ENCODE measurements around the gene THRB. TPM values are rescaled to one million over a fixed set of nuclear protein-coding genes. Genes with fewer than 3 reads are reported as not detected.

THRB gene
- total RNA-seq, 1 experiment from 2014 or later = 9.7 TPM

DNA sequence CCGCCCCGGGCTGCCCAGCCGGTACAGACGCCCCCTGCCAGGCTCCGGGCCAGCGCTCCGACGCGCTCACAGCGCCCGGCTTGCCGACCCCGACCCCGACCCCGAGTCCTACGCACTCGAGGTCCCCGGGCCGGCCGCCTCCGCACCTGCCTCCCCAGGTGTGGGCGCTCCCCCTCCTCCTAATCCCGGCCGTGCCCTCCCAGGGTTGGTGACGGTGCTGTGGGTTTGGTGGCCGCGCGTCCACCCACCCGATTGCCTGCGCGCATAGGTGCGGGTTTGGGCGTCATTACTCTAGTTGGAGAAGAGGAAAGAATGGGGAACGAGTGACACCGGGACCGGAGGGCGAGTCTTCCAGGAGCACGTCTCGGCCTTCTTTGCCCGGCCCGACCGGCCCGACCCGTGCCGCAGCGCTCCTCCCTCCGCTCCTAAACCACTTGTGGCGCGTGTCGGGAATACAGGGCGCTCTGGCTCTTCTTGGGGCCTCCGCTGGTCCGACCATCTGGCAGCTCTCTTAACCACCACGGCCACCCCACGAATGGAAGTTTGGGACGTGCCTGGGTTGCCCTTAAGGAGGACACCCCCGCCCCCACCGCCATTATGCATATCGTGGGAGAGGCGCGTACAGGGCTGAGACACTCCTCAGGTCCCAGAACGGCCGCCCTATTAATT, 810 bp upstream of the THRB start:
- Histone ChIP-seq H3K4me3 (peak overlapping the region; percentile 65), H2AFZ (peak overlapping the region; percentile 85), H3K4me2 (peak overlapping the region; percentile 90), H3K9me2 (ENCODE audit: insufficient read depth) (no peaks in the 10 kb centered on the region), H3K27me3 (ENCODE audit: insufficient read depth, low read depth) (no peaks in the 10 kb centered on the region), H4K20me1 (ENCODE audit: insufficient read depth) (no peaks in the 10 kb centered on the region), H3K4me1 (replicated peaks; ENCODE audit: insufficient read depth) (peaks cover 42% of the 10 kb centered on the region), H3K79me2 (ENCODE audit: low read depth) (peaks cover 34% of the 10 kb centered on the region), H3K9me3 (ENCODE audit: insufficient read depth, low read depth) (no peaks in the 10 kb centered on the region), H3F3A (ENCODE audit: insufficient read depth, low read depth) (peaks cover 21% of the 10 kb centered on the region), H3K36me3 (ENCODE audit: low read depth) (no peaks in the 10 kb centered on the region), H3K27ac (peak overlapping the region; percentile 89)
- POLR2A ChIA-PET (ENCODE audit: unreplicated experiment) = interaction anchor here (0.6 to 0.7 kb wide), 4 partner anchors 29 to 339 kb away, joined by 4 to 9 read pairs (median 7); no protein-coding TSS in a partner anchor
- CTCF ChIA-PET = interaction anchor here (1.6 kb wide), 1 partner anchor 29 kb away, joined by 5 read pairs; no protein-coding TSS in a partner anchor
- TF ChIP-seq, protein P1, sequence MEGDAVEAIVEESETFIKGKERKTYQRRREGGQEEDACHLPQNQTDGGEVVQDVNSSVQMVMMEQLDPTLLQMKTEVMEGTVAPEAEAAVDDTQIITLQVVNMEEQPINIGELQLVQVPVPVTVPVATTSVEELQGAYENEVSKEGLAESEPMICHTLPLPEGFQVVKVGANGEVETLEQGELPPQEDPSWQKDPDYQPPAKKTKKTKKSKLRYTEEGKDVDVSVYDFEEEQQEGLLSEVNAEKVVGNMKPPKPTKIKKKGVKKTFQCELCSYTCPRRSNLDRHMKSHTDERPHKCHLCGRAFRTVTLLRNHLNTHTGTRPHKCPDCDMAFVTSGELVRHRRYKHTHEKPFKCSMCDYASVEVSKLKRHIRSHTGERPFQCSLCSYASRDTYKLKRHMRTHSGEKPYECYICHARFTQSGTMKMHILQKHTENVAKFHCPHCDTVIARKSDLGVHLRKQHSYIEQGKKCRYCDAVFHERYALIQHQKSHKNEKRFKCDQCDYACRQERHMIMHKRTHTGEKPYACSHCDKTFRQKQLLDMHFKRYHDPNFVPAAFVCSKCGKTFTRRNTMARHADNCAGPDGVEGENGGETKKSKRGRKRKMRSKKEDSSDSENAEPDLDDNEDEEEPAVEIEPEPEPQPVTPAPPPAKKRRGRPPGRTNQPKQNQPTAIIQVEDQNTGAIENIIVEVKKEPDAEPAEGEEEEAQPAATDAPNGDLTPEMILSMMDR (conservative IDR thresholded peaks at IDR 0.05) = 0 out of 2 replicates have a peak, but pooled peaks have one; percentile 18
- TF ChIP-seq EZH2 (IDR thresholded peaks at IDR 0.05; ENCODE audit: low read depth) = no peak
- BruUV-seq (replicated peaks) = TSS peak; percentile 62
- intact Hi-C loops (cut with micrococcal nuclease; ENCODE audit: unreplicated experiment) = loop anchor here (1.0 to 5.0 kb wide), 6 partner anchors 45 to 257 kb away; no protein-coding TSS in a partner anchor
- peak; percentile 53 to 65 for DNase-seq

DNA sequence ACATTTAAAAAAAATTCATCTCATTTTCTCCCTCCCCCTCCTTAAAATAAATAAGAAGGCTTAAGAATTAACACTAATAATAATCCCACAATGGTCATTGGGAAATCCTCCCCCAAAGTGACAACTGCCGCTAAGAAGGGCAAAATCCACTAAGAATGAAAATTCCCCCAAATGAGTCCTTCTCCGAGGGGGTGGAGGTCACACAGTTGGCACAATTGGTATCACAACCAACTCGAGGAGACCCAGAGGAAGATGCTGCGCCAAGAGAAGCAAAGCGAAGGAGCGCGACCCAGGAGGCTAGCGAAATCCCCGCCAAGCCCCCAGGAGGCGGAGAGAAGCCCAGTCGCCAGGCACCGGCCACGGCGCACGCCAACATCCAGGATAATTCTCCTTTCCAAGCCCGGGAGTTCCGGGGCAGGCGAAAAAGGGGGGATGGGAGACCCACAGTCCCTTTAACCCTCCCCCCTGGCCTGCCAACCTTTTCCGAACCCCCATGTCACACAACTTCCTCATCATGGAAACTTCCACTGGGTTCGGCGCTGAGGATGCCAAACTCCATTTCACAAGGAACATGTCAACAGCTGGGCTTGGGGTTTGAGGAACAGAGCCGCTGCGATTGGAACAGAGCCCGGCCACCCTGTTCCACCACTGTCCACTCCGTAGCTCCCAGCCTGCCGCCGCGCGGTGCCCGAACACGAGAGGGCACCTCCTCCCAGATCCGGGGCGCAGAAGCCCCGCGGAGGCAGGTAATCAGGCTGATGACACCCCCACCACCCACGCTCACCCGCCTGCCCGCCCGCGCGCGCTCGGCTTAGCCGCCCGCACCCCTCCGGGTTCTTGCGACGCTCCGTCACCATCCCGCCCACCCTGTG, 668 bp downstream of the THRB start:
- BruUV-seq (replicated peaks) = TSS peak; percentile 34
- Histone ChIP-seq H3K4me2 (peak overlapping the region; percentile 90), H3K36me3 (ENCODE audit: low read depth) (no peaks in the 10 kb centered on the region), H3K4me3 (peak overlapping the region; percentile 65), H3K27ac (peak overlapping the region; percentile 89), H3K9me3 (ENCODE audit: insufficient read depth, low read depth) (no peaks in the 10 kb centered on the region), H3F3A (ENCODE audit: insufficient read depth, low read depth) (peaks cover 21% of the 10 kb centered on the region), H3K9me2 (ENCODE audit: insufficient read depth) (no peaks in the 10 kb centered on the region), H2AFZ (peak overlapping the region; percentile 85), H4K20me1 (ENCODE audit: insufficient read depth) (no peaks in the 10 kb centered on the region), H3K27me3 (ENCODE audit: insufficient read depth, low read depth) (no peaks in the 10 kb centered on the region), H3K79me2 (ENCODE audit: low read depth) (peaks cover 49% of the 10 kb centered on the region), H3K4me1 (replicated peaks; ENCODE audit: insufficient read depth) (peaks cover 49% of the 10 kb centered on the region)
- CTCF ChIA-PET = interaction anchor here (0.6 to 1.6 kb wide), 2 partner anchors 30 to 544 kb away, joined by 3 to 5 read pairs; no protein-coding TSS in a partner anchor
- peak; percentile 50 to 64 for DNase-seq
- intact Hi-C loops (cut with micrococcal nuclease; ENCODE audit: unreplicated experiment) = loop anchor here (1.0 to 2.0 kb wide), 7 partner anchors 43 to 495 kb away; no protein-coding TSS in a partner anchor
- TF ChIP-seq EZH2 (IDR thresholded peaks at IDR 0.05; ENCODE audit: low read depth) = no peak
- TF ChIP-seq, protein P1 (conservative IDR thresholded peaks at IDR 0.05) = no peak
- POLR2A ChIA-PET (ENCODE audit: unreplicated experiment) = no interaction called here

DNA sequence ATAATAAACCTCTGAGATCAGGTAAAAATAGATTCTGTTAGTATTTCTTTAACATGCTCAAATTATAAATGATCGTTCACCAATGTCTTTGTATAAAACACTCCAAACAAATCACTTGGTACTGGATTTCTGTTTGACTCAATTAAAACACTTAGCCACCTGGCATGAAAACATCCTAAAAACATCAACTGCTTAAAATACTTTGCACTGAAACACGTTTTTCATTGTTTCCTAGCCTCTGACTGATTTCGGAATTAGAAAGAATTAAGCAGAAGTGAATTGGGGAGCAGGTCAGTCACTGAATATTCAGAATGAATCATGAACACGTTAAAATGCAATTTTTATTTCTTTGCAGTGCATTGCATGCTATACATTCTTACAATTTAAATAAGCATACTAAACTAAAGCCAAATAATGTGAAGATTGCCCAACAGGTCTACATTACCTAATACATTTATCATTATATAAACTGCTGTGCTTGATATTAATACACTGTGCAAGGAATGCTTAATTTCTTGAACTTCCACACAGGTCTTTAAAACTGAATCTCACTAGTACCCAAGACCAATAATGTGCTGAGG, 1.6 kb downstream of the THRB start:
- Histone ChIP-seq H3K9me2 (ENCODE audit: insufficient read depth) (no peaks in the 10 kb centered on the region), H3K4me2 (peak overlapping the region; percentile 90), H3K36me3 (ENCODE audit: low read depth) (no peaks in the 10 kb centered on the region), H3K27me3 (ENCODE audit: insufficient read depth, low read depth) (no peaks in the 10 kb centered on the region), H2AFZ (0 out of 2 replicates have a peak overlapping the region, but pooled peaks have one; percentile 85), H3K9me3 (ENCODE audit: insufficient read depth, low read depth) (no peaks in the 10 kb centered on the region), H3K27ac (peak overlapping the region; percentile 89), H3K4me1 (replicated peaks; ENCODE audit: insufficient read depth) (peaks cover 51% of the 10 kb centered on the region), H4K20me1 (ENCODE audit: insufficient read depth) (no peaks in the 10 kb centered on the region), H3K4me3 (peak overlapping the region; percentile 65), H3F3A (ENCODE audit: insufficient read depth, low read depth) (peaks cover 21% of the 10 kb centered on the region), H3K79me2 (ENCODE audit: low read depth) (peaks cover 57% of the 10 kb centered on the region)
- intact Hi-C loops (cut with micrococcal nuclease; ENCODE audit: unreplicated experiment) = loop anchor here (1.0 kb wide), 1 partner anchor 128 kb away; no protein-coding TSS in a partner anchor
- CTCF ChIA-PET = no interaction called here
- peak in 1 of 2 experiments; percentile 60 for DNase-seq
- TF ChIP-seq, protein P1 (conservative IDR thresholded peaks at IDR 0.05) = no peak
- no peak for TF ChIP-seq EZH2 (IDR thresholded peaks at IDR 0.05; ENCODE audit: low read depth)
- no TSS peak for BruUV-seq (replicated peaks)
- POLR2A ChIA-PET (ENCODE audit: unreplicated experiment) = interaction anchor here (0.5 to 0.6 kb wide), 2 partner anchors 128 to 233 kb away, joined by 3 to 6 read pairs; no protein-coding TSS in a partner anchor
